ENCODE data around the gene TEN1.

DNA sequence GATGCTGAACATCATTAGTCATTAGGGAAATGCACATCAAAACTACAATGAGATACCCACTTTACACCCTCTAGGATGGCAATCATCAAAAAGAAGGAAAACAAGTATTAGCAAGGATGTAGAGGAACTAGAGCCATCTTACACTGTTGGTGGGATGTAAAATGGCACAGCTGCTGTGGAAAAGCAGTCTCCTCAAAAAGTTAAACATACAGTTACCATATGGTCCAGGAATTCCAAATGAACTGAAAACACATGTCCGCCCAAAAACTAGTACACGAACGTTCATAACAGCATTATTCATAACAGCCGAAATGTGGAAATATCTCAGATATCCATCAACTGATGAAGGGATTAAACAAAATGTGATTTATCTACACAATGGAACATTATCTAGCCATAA lies 45.2 kb upstream of the TEN1 start:
- no peak for TF ChIP-seq POLR2AphosphoS5 (IDR thresholded peaks at IDR 0.05; ENCODE audit: low read depth, low read length)
- TF ChIP-seq POLR2A (IDR thresholded peaks at IDR 0.05; ENCODE audit: low read depth, low read length): no peak
- TF ChIP-seq TAF1 (IDR thresholded peaks at IDR 0.05; ENCODE audit: borderline replicate concordance, low read depth, low read length): no peak

Data from GM12892 (cell line).